CD4-positive, alpha-beta T cell treated with Interleukin-21 for 1 hour (primary cell): Measurements from ENCODE around the gene KLK14.

Source experiments
- DNase-seq: peaks from one replicate; pipeline ENCODE4 v3.0.0-alpha.2; 2020

The KLK14 gene

DNA sequence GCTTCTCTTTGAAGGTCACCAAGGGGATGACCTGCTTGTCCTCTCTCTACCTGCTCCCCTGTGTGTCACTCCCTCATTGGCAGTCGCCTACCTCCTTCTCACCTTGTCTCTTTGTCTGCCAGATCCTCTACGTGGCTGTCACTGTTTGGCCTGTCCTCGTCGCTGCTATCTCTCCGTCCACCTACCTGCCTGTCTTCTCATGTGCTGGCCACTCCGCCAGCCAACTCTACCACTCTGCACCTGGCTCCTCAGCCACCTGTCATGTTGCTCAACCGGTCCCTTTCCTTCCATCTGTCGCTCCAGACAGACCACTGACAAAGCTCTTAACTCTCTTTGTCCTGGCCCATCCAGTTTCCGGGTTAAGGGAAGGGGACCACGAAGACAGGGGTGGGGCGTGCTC lies 48.0 kb downstream of the KLK14 start, which contains the start of gene KLK12:
TSS of gene KLK12 (minus strand) at position 299 of the 400 bp plus-strand sequence. CDS start 381 bp downstream, outside the sequence.
- DNase-seq: no peak

DNA sequence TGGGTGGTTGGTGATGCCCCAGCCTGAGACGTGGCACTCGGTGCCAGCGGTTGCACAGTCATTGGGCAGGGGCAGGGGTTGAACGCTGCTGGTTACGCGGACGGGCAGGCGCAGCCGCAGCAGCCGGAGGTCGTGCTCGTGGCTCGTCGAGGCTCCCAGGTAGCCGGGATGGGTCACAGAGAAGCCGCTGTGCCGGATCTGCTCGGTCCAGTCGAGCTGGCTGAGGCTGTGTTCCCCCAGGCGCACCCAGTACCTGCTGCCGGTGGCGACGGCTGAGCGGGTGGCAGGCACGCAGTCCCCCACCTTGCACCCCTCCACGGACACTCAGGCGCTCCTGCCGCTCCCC lies 50.8 kb downstream of the KLK14 start:
- DNase-seq: no peak

DNA sequence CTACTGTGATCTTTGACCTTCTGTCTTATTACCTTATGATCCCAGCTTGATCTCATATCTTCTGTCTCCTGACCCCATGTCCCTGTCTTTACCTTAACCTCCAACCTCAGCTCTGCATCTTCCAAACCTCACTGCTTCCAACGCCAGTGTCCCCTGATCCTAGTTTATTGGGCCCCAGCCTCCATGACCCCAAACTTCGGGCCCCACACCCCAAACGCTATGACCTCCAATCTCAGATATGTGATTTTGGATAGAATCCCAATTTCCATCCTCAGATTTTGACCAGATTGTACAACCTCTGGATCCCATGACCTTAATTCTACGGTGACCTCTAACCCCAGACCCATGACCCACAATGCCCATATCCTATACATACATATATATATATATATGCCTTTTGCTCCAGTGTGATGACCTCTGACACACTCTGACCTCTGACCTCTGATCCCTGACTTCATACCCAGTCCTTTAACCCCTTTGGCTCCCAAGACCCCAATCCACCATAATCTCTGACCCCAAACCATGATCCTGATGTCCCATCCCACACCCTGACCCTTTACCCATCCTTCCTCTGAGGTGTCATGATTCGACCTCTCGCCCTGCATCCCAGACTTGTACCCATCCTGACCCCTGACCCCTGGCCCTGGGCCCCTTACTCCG lies 51.3 kb downstream of the KLK14 start:
- no peak for DNase-seq

DNA sequence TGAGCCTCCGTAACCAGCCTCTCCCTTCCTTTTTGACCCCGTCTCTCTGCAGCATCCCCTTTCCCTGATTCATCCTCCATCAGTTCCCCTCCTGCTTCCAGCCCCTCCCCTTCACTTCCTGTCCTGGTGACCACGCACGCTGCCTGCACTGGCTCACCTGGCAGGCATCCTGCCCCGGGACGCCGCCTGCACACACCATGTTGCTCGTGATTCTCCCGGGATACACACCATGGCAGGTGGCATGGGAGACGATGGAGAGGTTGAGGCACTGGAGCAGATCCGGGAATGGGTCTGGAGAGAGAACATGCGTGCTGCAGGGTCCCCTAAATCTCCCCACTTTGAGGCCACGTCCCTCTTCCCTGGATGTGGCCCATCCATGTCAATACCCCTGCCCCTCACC lies 52.1 kb downstream of the KLK14 start:
- DNase-seq: no peak

DNA sequence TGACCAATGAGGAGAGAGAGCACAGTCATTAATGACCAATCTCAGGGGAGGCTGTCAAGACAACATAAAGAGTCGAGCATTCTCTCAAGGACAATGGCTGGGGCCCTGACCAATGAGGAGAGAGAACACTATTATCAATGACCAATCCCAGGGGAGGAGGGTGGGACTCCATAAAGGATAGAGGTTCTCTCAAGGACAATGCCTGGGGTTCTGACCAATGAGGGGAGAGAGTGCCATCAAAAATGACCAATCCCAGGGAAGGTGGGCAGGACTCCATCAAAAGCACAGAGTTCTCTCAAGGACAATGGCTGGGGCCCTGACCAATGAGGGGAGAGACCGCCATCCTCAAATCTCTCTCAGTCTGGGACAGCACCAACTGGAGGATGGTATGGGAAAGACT lies 53.0 kb downstream of the KLK14 start:
- no peak for DNase-seq
